ENCODE results near the gene TUSC2.
A peak's percentile ranks its signal among the peaks of the same experiment; 100 is the strongest.

Gene TUSC2

GRCh38 chr3:50334339-50335075 is 6.5 kb upstream of the TUSC2 start:
- DNase-seq (ENCODE audit: low spot score): no peak

DNA sequence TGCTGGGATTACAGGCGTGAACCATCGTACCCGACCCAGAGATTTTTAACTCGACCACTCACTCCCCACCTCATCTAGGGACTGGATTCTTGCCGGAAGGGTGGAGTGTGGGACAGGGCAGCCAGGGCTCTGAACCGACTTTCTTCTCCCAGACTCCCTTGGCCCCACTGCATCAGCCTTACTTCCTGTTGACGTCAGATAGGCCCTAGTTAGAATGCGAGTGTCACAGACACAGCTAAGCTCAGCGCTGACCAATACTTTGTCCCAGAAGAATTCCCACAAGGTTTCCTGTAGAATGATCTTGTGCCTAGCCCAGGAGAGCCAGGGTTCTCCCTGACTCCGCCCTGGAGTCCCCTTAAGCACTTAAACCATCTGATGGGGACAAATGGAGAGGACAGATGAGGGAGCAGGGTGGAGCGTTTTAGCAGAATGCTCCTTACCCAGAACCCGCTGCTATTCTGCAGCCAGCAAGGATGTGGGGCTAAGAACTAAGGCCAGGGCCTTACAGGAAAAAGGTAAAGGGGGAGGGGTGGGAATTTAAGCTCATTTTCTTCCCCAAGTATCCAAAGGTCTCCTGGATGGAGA is 5.8 kb upstream of the TUSC2 start:
- DNase-seq (ENCODE audit: low spot score): no peak

- no peak for DNase-seq (ENCODE audit: low spot score)
Measured at GRCh38 chr3:50331364-50331907, 3.4 kb upstream of the TUSC2 start.

DNA sequence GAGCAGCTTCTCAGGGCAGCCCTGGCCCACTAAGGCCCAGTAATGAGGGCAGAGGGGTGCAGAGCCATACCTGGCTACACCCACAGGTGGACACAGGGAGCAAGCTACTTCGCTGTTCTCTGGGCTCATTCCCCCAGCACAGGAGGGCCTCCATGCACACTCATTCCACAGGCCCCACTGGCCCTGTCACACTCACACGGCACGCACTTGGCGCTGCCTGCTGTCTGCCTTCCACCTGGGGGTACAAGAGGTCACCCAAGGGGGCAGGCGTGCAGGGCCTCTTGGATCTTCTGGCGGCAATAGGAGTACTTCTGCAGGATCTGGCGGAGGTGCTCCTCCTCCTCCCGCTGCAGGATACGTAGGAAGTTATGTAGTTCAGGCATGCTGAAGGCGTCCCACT is 2.3 kb upstream of the TUSC2 start:
- DNase-seq (ENCODE audit: low spot score): no peak

- DNase-seq (ENCODE audit: low spot score): no peak
Measured at GRCh38 chr3:50327129-50327528, 894 bp downstream of the TUSC2 start.

DNA sequence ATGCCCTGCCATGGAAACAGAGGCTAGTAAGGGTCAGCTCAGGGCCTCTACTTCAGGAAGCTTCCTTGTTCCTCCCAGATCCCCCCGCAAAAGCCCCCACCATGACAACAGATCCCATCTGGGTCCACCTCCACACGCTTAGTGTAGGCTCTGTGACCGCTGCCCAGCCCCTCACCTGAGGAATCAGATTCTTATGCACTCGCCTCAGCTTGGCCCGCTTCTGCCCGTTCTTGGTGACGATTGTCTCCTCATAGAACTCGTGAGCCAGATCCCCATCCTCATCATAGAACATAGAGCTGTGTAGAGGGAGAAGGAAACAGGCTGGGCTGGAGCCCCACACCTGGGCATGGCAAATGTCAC is 1.9 kb downstream of the TUSC2 start:
- no peak for DNase-seq (ENCODE audit: low spot score)

GRCh38 chr3:50325497-50326181 is 2.4 kb downstream of the TUSC2 start:
- no peak for DNase-seq (ENCODE audit: low spot score)

- DNase-seq (ENCODE audit: low spot score): no peak
Measured at GRCh38 chr3:50325113-50325480, 2.9 kb downstream of the TUSC2 start.

DNA sequence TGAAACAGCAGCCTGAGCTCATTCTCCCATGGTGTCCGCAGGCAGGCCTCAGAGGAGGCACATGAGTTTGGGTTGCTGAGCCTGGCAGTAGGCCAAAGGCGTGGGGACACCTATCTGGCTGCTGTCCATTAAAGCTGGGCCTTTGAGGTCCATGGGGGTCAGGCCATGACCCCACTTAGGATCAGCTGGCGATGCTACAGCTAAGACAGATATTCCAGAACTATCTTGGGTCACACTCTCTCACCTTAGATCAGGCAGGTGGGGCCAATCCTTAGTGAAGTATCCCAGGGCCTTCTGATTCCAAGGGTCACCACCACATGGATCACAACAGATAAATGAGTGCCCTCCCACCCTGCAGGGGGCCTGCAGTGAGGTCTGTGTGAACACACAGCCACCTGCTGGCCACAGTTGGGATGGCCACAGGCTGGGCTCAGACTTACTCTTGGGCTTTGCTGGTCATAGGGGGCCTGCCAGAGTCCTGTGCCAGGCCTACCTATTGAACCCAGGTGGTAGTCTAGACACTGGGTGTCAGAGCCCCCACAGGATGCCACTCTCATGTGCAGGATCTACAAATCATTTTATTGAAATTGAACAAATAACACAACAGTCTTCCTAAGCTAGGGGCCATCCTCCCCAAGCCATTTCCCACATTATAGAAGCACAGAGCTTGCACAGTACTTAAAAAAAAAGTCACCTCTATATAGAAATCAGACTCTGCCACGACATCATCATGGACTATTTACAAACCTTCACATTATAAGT is 3.5 kb downstream of the TUSC2 start:
- peak; percentile 90 for DNase-seq (ENCODE audit: low spot score)

DNA sequence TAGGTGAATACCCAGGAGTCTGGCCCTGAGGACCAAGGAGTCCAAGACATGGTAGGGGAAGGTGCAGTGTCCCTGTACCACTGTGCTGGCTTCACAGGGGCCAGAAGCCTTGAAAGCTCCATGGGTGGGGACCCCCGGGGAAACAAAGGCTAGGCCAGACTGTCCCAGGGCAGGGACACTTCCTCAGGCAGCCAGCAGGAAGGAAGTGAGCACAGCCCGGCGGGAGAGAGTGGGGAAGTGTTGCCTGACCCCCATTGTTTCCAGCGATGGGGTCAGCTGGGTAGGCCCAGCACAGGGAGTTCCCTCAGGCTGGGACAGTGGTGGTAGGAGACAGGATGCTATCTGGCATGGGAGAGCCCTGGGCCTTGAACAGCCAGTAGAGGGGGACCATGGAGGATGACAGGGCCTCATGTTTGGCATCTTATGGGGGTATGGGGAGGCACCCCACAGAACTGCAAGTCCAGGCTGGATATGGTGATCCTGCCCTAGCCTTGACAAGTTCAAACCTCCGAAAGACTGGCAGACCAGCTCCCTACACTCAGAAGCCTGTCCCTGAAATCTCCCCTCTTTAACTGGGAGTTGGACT is 4.3 kb downstream of the TUSC2 start:
- no peak for DNase-seq (ENCODE audit: low spot score)

DNA sequence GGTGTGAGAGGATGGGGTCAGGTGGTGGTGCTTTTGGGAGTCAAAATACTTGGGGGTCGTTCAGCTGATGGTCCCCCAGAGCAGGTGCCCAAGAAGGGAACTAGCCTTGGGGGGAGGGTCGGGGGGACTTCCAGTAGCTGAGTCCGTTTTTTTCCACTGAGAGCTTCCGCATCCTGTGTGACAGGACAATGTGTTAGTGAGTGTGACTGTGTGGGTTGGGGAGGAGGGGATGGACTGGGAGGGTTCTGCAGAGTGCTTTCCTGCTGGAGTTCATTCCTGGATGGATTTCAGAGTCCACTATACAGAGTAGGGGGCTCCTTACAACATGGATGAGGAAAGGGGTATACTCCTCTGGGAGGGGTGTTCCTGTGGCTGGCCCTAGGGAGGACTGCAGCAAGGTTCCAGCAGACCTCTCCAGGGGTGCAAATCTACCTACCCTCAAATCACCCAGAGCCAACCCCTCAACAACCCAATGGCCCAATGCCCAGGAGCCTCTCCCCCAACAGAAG is 4.9 kb downstream of the TUSC2 start:
- DNase-seq (ENCODE audit: low spot score): no peak

- no peak for DNase-seq (ENCODE audit: low spot score)
Measured at GRCh38 chr3:50322386-50323091, 5.5 kb downstream of the TUSC2 start, which contains the start of gene HYAL2. Gene HYAL2, minus strand, starts transcription at chr3:50322745. Its CDS starts 2,256 bp downstream, at chr3:50320489.

DNA sequence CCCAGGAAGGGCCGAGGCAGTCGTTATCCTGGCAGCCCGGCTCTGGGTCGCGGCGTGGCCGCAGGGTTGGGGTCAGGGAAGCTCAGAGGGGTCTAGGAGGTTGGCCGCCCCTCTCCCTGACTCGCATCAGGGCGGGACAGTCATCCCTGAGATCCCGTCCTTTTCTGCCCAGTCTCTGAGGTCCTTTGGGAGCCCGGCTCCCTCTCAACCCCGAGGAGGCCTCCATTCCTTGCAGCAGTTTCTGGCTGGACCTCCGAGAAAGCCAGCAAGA is 6.0 kb downstream of the TUSC2 start:
- no peak for DNase-seq (ENCODE audit: low spot score)

DNA sequence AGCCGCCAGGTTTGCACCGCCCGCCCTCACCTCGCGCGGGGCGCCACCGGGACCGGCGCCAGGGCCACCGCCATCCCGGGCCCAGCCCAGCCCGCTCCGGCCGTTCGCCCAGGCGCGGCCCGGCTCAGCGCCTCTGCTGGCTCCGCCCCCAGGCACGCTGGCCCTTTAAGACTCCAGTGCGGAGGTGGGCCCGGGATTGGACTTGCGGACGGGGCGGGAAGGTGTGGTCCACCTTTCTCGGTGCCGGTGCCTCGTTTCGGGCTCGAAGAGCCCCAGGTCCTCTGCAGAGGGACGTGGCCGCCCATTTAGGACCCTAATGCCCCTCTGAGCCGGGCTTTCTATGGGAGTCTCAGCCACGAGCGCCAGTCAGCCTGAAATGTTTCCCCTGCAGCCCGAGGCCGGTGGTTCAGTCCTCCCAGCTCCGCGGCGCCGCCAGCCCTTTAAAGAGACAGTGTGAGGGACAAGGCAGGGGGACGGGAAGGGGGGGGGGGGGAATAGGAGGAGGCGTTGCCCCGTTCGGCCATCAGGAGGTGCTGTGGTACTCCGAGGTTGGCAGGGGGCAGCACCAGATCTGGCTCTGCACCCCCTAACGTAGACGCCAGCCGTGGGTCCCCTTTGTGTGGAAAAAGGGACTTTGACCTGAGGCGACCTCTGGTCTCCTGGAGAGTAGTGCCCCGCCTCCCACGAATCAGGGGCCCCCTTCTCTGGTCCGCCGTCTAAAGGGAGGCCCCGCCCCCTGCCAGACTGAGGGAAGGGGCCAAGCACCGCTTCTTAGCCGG is 6.5 kb downstream of the TUSC2 start:
- peak; percentile 90 for DNase-seq (ENCODE audit: low spot score)

DNA sequence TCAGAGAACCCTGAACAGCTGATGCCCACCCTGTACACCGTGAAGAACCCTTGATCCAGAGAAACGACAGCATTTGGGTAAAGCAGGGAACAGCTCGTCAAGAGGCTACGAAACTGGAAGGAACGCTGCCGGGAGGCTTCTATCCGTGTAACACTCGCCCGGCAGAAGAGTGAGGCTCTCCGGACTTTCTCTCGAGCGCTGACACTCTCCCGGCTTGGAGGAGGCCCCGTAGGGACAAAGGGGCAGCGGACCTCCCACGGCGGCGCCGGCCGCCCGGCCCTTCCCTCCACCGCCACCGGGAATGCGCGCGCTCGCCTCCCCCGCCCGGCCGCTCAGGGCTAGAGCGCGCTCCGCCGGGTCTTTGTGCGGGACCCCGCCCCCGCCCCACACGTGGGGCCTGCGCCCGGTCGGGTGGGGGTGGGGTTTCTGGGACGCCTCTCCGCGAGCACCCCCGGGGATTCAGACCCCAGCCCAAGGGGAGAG is 7.1 kb downstream of the TUSC2 start:
- DNase-seq (ENCODE audit: low spot score): peak; percentile 87

- no peak for DNase-seq (ENCODE audit: low spot score)
Measured at GRCh38 chr3:50319894-50320625, 8.0 kb downstream of the TUSC2 start.

DNA sequence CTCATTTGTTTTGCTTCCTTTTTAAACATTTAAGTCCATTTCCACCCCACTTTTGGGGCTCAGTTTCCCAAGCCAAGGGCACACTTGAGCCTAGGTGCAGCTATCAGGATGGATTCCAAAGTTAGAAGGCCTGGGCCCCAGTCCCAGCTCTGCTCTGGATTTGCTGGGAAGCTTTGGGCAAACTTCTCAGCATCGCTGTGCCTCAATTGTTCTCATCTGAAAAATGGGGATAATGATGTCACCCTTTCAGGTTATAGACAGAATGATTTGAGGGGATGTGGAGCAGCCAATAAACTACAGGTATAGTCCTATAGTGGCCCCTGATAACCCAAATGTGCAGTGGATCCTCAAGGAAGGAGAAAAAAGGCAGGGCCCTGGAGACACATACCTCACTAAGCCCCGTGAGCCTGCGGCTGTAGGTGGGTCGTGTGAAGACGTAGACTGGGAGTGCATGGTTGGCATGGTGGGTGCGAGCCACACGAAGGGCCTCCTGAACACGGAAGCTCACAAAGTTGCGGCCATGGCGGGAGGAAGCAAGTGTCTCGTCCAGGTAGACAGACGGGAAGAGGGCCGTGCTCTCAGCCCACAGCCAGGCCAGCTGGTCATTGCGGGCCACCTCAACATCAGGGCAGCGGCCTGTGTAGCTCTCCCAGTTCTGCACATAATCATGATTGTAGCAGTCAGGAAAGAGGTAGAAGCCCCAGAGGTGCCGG is 8.7 kb downstream of the TUSC2 start:
- no peak for DNase-seq (ENCODE audit: low spot score)

- no peak for DNase-seq (ENCODE audit: low spot score)
Measured at GRCh38 chr3:50318615-50319014, 9.4 kb downstream of the TUSC2 start.

DNA sequence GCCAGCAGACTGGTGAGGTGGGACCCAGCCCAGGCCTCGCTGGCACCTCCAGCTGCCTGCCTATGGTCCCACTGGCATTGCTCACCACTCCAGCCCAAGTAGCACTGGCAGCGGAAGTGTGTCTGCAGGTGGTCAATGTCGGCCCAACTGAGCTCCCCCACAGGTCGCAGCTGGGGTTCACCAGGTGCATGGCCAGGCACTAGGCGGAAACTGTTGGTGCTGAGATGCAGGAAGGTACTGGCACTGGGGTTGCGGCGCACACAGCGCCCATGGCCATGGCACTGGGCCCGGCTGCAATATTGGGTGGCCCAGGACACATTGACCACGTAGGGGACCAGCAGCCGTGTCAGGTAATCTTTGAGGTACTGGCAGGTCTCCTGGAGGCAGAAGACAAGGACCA is 9.9 kb downstream of the TUSC2 start:
- no peak for DNase-seq (ENCODE audit: low spot score)
